ELR (cell line): ENCODE data around the gene PSMB2.

Experiments
- DNase-seq: peaks from one replicate; pipeline ENCODE4 v3.0.0-alpha.2; 2015; ENCODE audit warnings: low read depth

Gene PSMB2

DNA sequence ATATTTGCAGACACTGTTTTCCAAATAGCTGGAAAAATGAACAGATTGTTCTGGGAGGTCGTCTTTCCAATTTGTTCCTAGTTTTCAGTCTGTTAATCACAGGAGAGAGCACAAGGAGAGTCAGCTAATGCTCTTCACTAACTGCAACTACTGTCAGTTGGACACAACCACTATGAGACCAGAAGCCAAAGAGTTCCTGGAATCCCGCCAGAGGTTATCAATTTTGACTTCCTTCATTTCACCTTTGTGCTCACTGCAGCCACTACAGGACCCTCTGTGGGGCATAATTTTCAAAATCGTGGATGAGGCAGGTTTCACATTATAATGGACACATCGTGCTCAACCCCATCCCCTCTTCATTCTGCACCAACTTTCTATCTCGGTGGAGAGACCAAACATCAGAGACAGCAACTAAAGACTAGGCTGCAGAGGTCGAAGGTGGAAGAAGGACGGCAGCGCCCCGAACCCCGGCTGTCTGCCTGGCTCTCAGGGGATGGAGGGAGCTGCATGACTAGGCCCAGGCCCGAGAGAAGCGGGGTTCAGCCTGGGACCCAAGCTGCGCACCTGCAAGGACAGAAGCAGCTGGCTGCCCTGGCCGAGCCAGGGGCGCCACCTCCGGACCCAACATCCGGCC lies 84.7 kb downstream of the PSMB2 start:
- DNase-seq, result no peak

DNA sequence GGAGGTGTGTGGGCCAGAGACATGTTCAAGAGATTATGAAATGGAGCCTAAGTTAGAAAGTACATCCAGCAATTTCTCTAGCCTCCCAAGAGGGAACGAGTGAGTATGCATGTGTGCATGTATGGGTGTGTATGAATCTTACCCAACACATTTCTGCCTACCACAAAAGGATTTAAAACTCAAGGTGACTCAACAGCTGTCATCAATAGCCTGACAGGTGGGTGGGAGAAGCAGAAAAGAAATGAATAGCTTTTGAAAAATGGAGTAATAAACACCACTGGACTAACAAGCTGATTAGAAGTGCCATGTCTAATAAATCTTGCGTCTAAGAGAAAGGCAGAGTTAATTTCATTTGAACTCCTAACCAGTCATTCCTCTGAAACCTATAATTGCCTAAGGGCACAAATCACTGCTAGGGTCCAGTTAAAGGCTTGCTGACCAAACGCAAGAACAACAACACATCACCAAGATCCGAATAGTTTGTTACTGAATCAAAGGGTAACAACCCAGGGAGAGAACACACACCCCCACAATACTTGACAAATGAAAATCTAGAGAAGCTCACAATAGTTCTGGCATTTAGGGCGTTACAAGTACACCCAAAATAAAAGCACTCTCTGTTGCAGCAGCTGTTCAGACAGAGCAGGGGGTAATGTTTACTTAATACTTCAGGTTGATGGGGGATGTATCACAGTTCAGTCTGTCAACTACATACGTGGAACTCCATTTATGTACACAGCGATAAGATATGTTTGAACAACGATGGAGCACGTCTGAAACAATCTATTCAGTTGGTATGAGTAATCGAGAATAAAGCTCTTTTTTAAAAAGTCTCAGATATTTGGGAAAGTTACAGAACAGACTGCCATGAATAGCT lies 85.5 kb downstream of the PSMB2 start:
- peak; percentile 88 for DNase-seq

DNA sequence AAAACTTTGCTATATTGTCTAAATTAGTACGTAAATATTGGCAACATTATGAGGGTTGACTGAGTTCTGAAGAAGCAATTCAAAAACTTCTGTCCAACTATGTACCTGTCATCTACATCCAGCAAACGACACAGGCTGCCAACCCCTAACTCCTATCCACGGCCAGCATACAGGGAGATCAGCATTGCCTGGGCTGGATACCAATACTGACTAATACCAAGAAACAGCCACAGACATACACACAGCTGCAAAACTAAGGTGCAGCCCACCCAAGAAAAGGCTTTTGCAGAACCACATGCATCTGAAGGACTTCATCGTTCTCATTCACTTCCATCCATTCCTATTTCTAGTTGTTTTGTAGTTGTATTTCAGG lies 86.1 kb downstream of the PSMB2 start:
- peak; percentile 20 for DNase-seq

DNA sequence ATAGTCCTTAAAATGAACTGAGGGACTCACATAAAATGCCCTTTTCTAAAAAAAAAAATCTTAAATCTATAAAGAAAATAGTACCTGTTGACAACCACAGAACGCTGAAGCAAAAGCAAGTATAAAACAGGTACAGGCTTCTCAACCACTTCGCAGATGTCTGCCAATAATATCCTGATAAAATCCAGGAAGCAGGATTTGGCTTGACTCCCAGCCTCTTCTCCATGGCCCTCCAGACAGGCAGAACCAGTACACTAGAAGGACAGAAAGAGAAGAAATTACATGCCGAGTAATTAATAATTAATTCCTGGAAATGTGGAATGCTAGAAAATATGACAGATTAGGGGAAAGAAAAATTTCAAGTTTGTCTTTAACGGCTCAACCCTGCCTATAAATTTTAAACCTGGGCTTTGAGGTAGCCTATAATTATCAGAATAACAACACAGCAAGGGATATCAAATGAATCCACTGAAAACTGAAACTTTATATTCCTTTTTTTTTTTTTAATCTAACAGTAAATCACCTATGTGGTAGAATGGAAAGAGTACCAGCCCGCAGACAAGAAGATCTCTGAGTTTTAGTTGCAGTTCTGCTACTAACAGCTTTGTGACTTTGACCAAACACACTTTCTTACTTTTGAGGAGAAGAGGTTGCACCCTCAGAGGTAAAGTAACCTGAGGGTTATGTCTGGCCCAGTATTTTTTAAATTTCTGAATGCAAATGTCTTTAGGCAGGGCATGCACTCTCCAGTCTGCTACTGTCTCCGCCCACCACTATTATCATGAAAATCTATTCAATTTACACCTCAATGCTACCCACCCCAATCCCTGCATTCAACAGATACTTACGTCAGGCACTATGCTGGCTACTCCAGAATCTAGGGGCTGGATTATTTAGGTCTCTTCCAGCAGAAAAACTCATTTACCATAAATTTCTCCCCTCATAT lies 86.8 kb downstream of the PSMB2 start:
- DNase-seq, result no peak

DNA sequence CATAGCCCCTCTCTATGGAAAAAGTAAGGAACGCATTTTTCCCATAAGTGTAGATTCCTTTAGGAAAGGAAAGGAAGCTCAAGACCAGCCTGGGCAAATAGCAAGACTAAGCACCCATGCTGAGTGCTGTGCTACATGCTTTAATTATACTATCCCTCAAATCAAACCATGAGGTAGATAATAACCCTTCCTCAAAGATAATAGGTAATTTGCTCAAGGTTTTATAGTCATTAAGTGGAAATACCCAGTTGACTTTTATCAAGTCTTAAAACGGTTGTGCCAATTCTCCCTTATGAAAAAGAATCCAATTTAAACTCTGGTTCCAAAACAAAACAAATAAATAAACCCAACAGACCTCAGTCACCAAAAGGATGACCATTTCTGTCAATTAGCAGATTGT lies 87.5 kb downstream of the PSMB2 start:
- no peak for DNase-seq
